Measurements from ENCODE around the gene GNAQ. TPM values are rescaled to one million over a fixed set of nuclear protein-coding genes. Genes with fewer than 3 reads are reported as not detected.

Gene GNAQ
- total RNA-seq, 1 donor from 2014 or later = 46.9 TPM

GRCh38 chr9:78015241-78015640, 16.4 kb downstream of the GNAQ start:
- no peak for TF ChIP-seq CTCF (IDR thresholded peaks at IDR 0.05; ENCODE audit: unreplicated experiment)
- Mint-ChIP-seq H3K27me3 (ENCODE audit: low read depth) (no peaks in the 10 kb centered on the region), H3K4me3 (no peak overlapping the region), H3K4me1 (peaks cover 15% of the 10 kb centered on the region), H3K9me3 (no peaks in the 10 kb centered on the region), H3K27ac (no peak overlapping the region), H3K36me3 (no peaks in the 10 kb centered on the region)
- no peak for DNase-seq (ENCODE audit: low spot score in 2 of 2, unreplicated experiment in 2 of 2)

GRCh38 chr9:78014776-78015175, 16.8 kb downstream of the GNAQ start:
- Mint-ChIP-seq H3K4me1 (peaks cover 20% of the 10 kb centered on the region), H3K9me3 (no peaks in the 10 kb centered on the region), H3K4me3 (no peak overlapping the region), H3K36me3 (no peaks in the 10 kb centered on the region), H3K27me3 (ENCODE audit: low read depth) (no peaks in the 10 kb centered on the region), H3K27ac (no peak overlapping the region)
- no peak for DNase-seq (ENCODE audit: low spot score in 2 of 2, unreplicated experiment in 2 of 2)
- no peak for TF ChIP-seq CTCF (IDR thresholded peaks at IDR 0.05; ENCODE audit: unreplicated experiment)

- TF ChIP-seq CTCF (IDR thresholded peaks at IDR 0.05; ENCODE audit: unreplicated experiment) = no peak
- no peaks in the 10 kb centered on the region for H3K9me3 Mint-ChIP-seq
- no peaks in the 10 kb centered on the region for H3K36me3 Mint-ChIP-seq
- no peaks in the 10 kb centered on the region for H3K27me3 Mint-ChIP-seq (ENCODE audit: low read depth)
- peaks cover 23% of the 10 kb centered on the region for H3K4me1 Mint-ChIP-seq
- no peak for DNase-seq (ENCODE audit: low spot score in 2 of 2, unreplicated experiment in 2 of 2)
- no peak overlapping the region for H3K4me3 Mint-ChIP-seq
- H3K27ac Mint-ChIP-seq = no peak overlapping the region
These were observed 17.7 kb downstream of the GNAQ start for GRCh38 chr9:78013934-78014333.

- no peak for TF ChIP-seq CTCF (IDR thresholded peaks at IDR 0.05; ENCODE audit: unreplicated experiment)
- no peak overlapping the region for H3K4me3 Mint-ChIP-seq
- peaks cover 17% of the 10 kb centered on the region for H3K4me1 Mint-ChIP-seq
- no peaks in the 10 kb centered on the region for H3K27me3 Mint-ChIP-seq (ENCODE audit: low read depth)
- H3K27ac Mint-ChIP-seq = no peak overlapping the region
- H3K9me3 Mint-ChIP-seq = no peaks in the 10 kb centered on the region
- H3K36me3 Mint-ChIP-seq = no peaks in the 10 kb centered on the region
- DNase-seq (ENCODE audit: low spot score in 2 of 2, unreplicated experiment in 2 of 2) = no peak
These were observed 20.6 kb downstream of the GNAQ start for GRCh38 chr9:78011049-78011448.

GRCh38 chr9:78010445-78010844, 21.2 kb downstream of the GNAQ start:
- Mint-ChIP-seq H3K4me1 (peaks cover 17% of the 10 kb centered on the region), H3K36me3 (no peaks in the 10 kb centered on the region), H3K9me3 (no peaks in the 10 kb centered on the region), H3K27me3 (ENCODE audit: low read depth) (no peaks in the 10 kb centered on the region), H3K27ac (no peak overlapping the region), H3K4me3 (no peak overlapping the region)
- DNase-seq (ENCODE audit: low spot score in 2 of 2, unreplicated experiment in 2 of 2) = no peak
- no peak for TF ChIP-seq CTCF (IDR thresholded peaks at IDR 0.05; ENCODE audit: unreplicated experiment)

- DNase-seq (ENCODE audit: low spot score in 2 of 2, unreplicated experiment in 2 of 2) = no peak
- Mint-ChIP-seq H3K27ac (no peak overlapping the region), H3K4me1 (peaks cover 17% of the 10 kb centered on the region), H3K36me3 (no peaks in the 10 kb centered on the region), H3K27me3 (ENCODE audit: low read depth) (no peaks in the 10 kb centered on the region), H3K9me3 (no peaks in the 10 kb centered on the region), H3K4me3 (no peak overlapping the region)
- no peak for TF ChIP-seq CTCF (IDR thresholded peaks at IDR 0.05; ENCODE audit: unreplicated experiment)
These were observed 22.4 kb downstream of the GNAQ start for GRCh38 chr9:78009186-78009585.
